Fibroblast of upper back skin (primary cell): ENCODE results near the gene GRAMD2B.
"Not testable (repeated sequence)": the region's sequence is repeated elsewhere in the genome, so short reads cannot be mapped to it uniquely, and the experiment has no call there.

Source experiments
- DNase-seq: peaks from one replicate; pipeline ENCODE4 v3.0.0-alpha.2; 2013

Gene GRAMD2B

GRCh38 chr5:126413856-126414255 is 9.4 kb upstream of the GRAMD2B start:
- no peak for DNase-seq

GRCh38 chr5:126414874-126415502 is 8.2 kb upstream of the GRAMD2B start:
- DNase-seq = peak; percentile 90

- DNase-seq = no peak
These were observed 7.4 kb upstream of the GRAMD2B start for GRCh38 chr5:126415789-126416188.

- DNase-seq = no peak
These were observed 6.8 kb upstream of the GRAMD2B start for GRCh38 chr5:126416266-126416925.

- no peak for DNase-seq
These were observed 6.0 kb upstream of the GRAMD2B start for GRCh38 chr5:126417178-126417577.

- DNase-seq = no peak
These were observed 4.1 kb upstream of the GRAMD2B start for GRCh38 chr5:126419102-126419501.

- no peak for DNase-seq
These were observed 5.2 kb downstream of the GRAMD2B start for GRCh38 chr5:126428421-126428820.

GRCh38 chr5:126430631-126431030 is 7.4 kb downstream of the GRAMD2B start:
- no peak for DNase-seq

GRCh38 chr5:126433701-126434100 is 10.5 kb downstream of the GRAMD2B start:
- peak; percentile 88 for DNase-seq

- DNase-seq = no peak
These were observed 12.1 kb downstream of the GRAMD2B start for GRCh38 chr5:126435261-126435660.

- no peak for DNase-seq
These were observed 12.5 kb downstream of the GRAMD2B start for GRCh38 chr5:126435714-126436113.

- no peak for DNase-seq
These were observed 14.5 kb downstream of the GRAMD2B start for GRCh38 chr5:126437721-126438120.

- DNase-seq = no peak
These were observed 15.1 kb downstream of the GRAMD2B start for GRCh38 chr5:126438267-126438666.

GRCh38 chr5:126438868-126439267 is 15.7 kb downstream of the GRAMD2B start:
- DNase-seq = no peak

- DNase-seq = not testable (repeated sequence)
These were observed 16.5 kb downstream of the GRAMD2B start for GRCh38 chr5:126439724-126440123.

- no peak for DNase-seq
These were observed 18.0 kb downstream of the GRAMD2B start for GRCh38 chr5:126441230-126441629.

GRCh38 chr5:126443374-126443851 is 20.2 kb downstream of the GRAMD2B start:
- no peak for DNase-seq

- no peak for DNase-seq
These were observed 20.9 kb downstream of the GRAMD2B start for GRCh38 chr5:126444137-126444536.

GRCh38 chr5:126445502-126446174 is 22.4 kb downstream of the GRAMD2B start:
- DNase-seq = peak; percentile 66

- peak; percentile 78 for DNase-seq
These were observed 23.5 kb downstream of the GRAMD2B start for GRCh38 chr5:126446498-126447224.

GRCh38 chr5:126448720-126449119 is 25.5 kb downstream of the GRAMD2B start:
- no peak for DNase-seq

- no peak for DNase-seq
These were observed 26.6 kb downstream of the GRAMD2B start for GRCh38 chr5:126449751-126450271.

- no peak for DNase-seq
These were observed 27.1 kb downstream of the GRAMD2B start for GRCh38 chr5:126450346-126450745.
